Hepatocyte (in vitro differentiated cells): ENCODE data around the gene BCAS3. TPM values are rescaled to one million over a fixed set of nuclear protein-coding genes. Genes with fewer than 3 reads are reported as not detected.

Experiments used
- DNase-seq: peaks from one replicate; pipeline ENCODE4 v3.0.0-alpha.2; 2016; ENCODE audit warnings: low spot score
- H2AFZ ChIP-seq: fragments of 200-600 bp; sonication (generic); 2 replicates; pipeline ENCODE4 v1.6.0; 2016; ENCODE audit warnings: antibody characterized with exemption, mild to moderate bottlenecking
- H3K27ac ChIP-seq: fragments of 200-600 bp; sonication (generic); 2 replicates; pipeline ENCODE4 v1.5.1; 2016; ENCODE audit warnings: mild to moderate bottlenecking
- H3K27me3 ChIP-seq: fragments of 200-600 bp; sonication (generic); 2 replicates; pipeline ENCODE4 v1.6.1; 2016
- H3K36me3 ChIP-seq: fragments of 200-600 bp; sonication (generic); replicated peaks from 2 replicates; pipeline ENCODE4 v1.5.1; 2016; ENCODE audit warnings: low read depth; ENCODE audit not compliant: insufficient read depth
- H3K4me1 ChIP-seq: fragments of 200-600 bp; sonication (generic); 2 replicates; pipeline ENCODE4 v1.5.1; 2016; ENCODE audit warnings: mild to moderate bottlenecking, moderate library complexity; ENCODE audit not compliant: insufficient read depth
- H3K4me2 ChIP-seq: fragments of 200-600 bp; sonication (generic); 2 replicates; pipeline ENCODE4 v1.6.0; 2016
- H3K4me3 ChIP-seq: fragments of 200-600 bp; sonication (generic); 2 replicates; pipeline ENCODE4 v1.5.1; 2016; ENCODE audit warnings: mild to moderate bottlenecking
- H3K79me2 ChIP-seq: fragments of 200-600 bp; sonication (generic); 2 replicates; pipeline ENCODE4 v1.6.0; 2017; ENCODE audit warnings: mild to moderate bottlenecking
- H3K9me2 ChIP-seq: fragments of 200-600 bp; sonication (generic); replicated peaks from 2 replicates; pipeline ENCODE4 v1.6.0; 2017; ENCODE audit warnings: mild to moderate bottlenecking; ENCODE audit not compliant: insufficient read depth
- H3K9me3 ChIP-seq: fragments of 200-600 bp; sonication (generic); 2 replicates; pipeline ENCODE4 v1.5.1; 2016; ENCODE audit warnings: low read depth, mild to moderate bottlenecking
- H4K20me1 ChIP-seq: fragments of 200-600 bp; sonication (generic); 2 replicates; pipeline ENCODE4 v1.6.0; 2016; ENCODE audit warnings: mild to moderate bottlenecking; ENCODE audit not compliant: insufficient read depth, poor library complexity, severe bottlenecking
- EZH2 ChIP-seq: fragments of 200-600 bp; sonication (generic); IDR thresholded peaks from 2 replicates; pipeline ENCODE4 v1.6.1; 2016; ENCODE audit warnings: antibody characterized with exemption, mild to moderate bottlenecking, borderline replicate concordance
- EZH2phosphoT487 ChIP-seq: fragments of 200-600 bp; sonication (generic); IDR thresholded peaks from one replicate; pipeline ENCODE4 v1.6.1; 2018; ENCODE audit warnings: antibody characterized with exemption, mild to moderate bottlenecking, low read depth, moderate library complexity; ENCODE audit not compliant: unreplicated experiment, severe bottlenecking
- whole genome bisulfite sequencing: methylation state at CpG from one replicate; pipeline ENCODE4 v1.1.6; 2016; ENCODE audit warnings: low lambda C conversion rate; ENCODE audit errors: missing lambda C conversion rate; 5-methylcytosine and 5-hydroxymethylcytosine counted together
- polyA plus RNA-seq: library from polyadenylated mRNA; unstranded; fragments of >200 nt; fragmentation: Nextera tagmentation; extraction: Ambion mirVana; gene quantifications from 2 replicates; pipeline ENCODE4 v1.2.1, GENCODE V29; 2016
- total RNA-seq: library from RNA; depleted of rRNA; stranded (reverse); fragments of >200 nt; gene quantifications from 2 replicates; pipeline ENCODE4 v1.2.3, GENCODE V29; 2014
- TF ChIP-seq, protein P1 (sequence below): fragments of 200-600 bp; sonication (generic); IDR thresholded peaks from 2 replicates; pipeline ENCODE4 v1.5.1; 2016; ENCODE audit warnings: antibody characterized with exemption, mild to moderate bottlenecking; ENCODE audit not compliant: poor library complexity

Gene BCAS3
- total and polyA plus RNA-seq, 2 experiments from 2014 or later = 16.5 to 58.8 TPM

DNA sequence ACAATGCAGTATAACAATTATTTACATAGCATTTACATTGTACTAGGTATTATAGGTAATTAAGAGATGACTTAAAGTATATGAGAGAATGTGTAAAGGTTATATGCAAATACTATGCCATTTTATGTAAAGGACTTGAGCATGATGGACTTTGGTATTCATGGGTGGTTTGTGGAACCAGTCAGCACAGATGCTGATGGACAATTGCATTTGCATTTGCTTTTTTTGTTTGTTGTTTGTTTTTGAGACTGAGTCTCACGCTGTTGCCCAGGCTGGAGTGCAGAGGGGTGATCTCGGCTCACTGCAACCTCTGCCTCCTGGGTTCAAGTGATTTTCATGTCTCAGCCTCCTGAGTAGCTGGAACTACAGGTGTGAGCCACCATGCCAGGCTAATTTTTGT, 36.0 kb downstream of the BCAS3 start:
- Histone ChIP-seq H3K27ac (no peak overlapping the region), H3K27me3 (no peaks in the 10 kb centered on the region), H3K4me1 (no peaks in the 10 kb centered on the region), H3K4me2 (no peak overlapping the region), H4K20me1 (no peaks in the 10 kb centered on the region), H3K79me2 (no peaks in the 10 kb centered on the region), H3K9me3 (no peaks in the 10 kb centered on the region), H3K36me3 (no peaks in the 10 kb centered on the region), H2AFZ (no peak overlapping the region), H3K4me3 (no peak overlapping the region), H3K9me2 (no peaks in the 10 kb centered on the region)
- no peak for DNase-seq
- TF ChIP-seq, protein P1, sequence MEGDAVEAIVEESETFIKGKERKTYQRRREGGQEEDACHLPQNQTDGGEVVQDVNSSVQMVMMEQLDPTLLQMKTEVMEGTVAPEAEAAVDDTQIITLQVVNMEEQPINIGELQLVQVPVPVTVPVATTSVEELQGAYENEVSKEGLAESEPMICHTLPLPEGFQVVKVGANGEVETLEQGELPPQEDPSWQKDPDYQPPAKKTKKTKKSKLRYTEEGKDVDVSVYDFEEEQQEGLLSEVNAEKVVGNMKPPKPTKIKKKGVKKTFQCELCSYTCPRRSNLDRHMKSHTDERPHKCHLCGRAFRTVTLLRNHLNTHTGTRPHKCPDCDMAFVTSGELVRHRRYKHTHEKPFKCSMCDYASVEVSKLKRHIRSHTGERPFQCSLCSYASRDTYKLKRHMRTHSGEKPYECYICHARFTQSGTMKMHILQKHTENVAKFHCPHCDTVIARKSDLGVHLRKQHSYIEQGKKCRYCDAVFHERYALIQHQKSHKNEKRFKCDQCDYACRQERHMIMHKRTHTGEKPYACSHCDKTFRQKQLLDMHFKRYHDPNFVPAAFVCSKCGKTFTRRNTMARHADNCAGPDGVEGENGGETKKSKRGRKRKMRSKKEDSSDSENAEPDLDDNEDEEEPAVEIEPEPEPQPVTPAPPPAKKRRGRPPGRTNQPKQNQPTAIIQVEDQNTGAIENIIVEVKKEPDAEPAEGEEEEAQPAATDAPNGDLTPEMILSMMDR = no peak
- no peak for TF ChIP-seq EZH2phosphoT487
- TF ChIP-seq EZH2 = no peak
- 94% methylated on average over 2 of the region's 2 CpGs for WGBS

DNA sequence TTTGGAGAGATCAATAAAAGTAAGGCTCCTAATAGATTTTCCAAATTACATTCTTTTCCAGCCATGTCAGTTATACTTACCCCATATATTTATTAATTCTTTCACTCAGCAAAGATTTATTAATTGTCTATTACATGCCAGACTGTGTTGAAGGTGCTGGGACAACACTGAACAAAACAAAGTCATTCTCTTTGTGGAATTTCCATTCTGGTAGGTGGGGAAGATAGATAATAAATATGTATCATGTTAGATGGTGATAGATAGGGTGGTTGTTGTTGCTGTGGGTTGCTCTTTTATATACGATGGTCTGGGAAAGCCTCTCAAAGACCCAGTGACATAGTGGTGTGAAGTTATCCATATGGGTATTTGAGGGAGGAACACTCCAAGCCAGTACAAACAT, 39.1 kb downstream of the BCAS3 start:
- WGBS = 87% methylated on average over 1 of the region's 1 CpG
- H3K9me2 ChIP-seq = no peaks in the 10 kb centered on the region

DNA sequence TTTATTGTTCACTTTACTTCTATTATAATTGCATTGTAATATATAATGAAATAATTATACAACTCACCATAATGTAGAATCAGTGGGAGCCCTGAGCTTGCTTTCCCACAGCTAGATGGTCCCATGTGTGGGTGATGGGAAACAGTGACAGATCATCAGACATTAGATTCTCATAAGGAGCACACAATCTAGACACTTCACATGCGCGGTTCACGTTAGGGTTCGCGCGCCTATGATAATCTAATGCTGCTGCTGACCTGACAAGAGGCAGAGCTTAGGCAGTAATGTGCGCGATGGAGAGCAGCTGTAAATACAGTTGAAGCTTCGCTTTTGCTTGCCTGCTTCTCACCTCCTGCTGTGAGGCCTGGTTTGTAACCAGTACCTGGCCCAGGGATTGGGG, 40.2 kb downstream of the BCAS3 start:
- Histone ChIP-seq H3K27me3 (no peaks in the 10 kb centered on the region), H2AFZ (no peak overlapping the region), H3K27ac (no peak overlapping the region), H3K4me1 (no peaks in the 10 kb centered on the region), H3K9me3 (no peaks in the 10 kb centered on the region), H3K4me3 (no peak overlapping the region), H3K4me2 (no peak overlapping the region), H3K79me2 (no peaks in the 10 kb centered on the region), H4K20me1 (no peaks in the 10 kb centered on the region), H3K36me3 (no peaks in the 10 kb centered on the region), H3K9me2 (no peaks in the 10 kb centered on the region)
- no peak for DNase-seq
- TF ChIP-seq EZH2phosphoT487 = no peak
- TF ChIP-seq, protein P1 = no peak
- no peak for TF ChIP-seq EZH2
- WGBS = 96% methylated on average over 9 of the region's 9 CpGs

More for the DNA sequence above, 39.1 kb downstream of the BCAS3 start:
- H3K4me3 ChIP-seq = no peak overlapping the region
- H3K9me3 ChIP-seq = no peaks in the 10 kb centered on the region
- H3K4me2 ChIP-seq = no peak overlapping the region
- H3K27ac ChIP-seq = no peak overlapping the region
- no peaks in the 10 kb centered on the region for H3K4me1 ChIP-seq
- no peaks in the 10 kb centered on the region for H3K27me3 ChIP-seq
- TF ChIP-seq EZH2 = no peak
- no peak for TF ChIP-seq EZH2phosphoT487
- TF ChIP-seq, protein P1 = no peak
- H3K79me2 ChIP-seq = no peaks in the 10 kb centered on the region
- no peaks in the 10 kb centered on the region for H4K20me1 ChIP-seq
- H2AFZ ChIP-seq = no peak overlapping the region
- DNase-seq = no peak
- H3K36me3 ChIP-seq = no peaks in the 10 kb centered on the region
